Large intestine (tissue), 3 donors: ENCODE measurements around the gene GPR160. TPM values are rescaled to one million over a fixed set of nuclear protein-coding genes. Genes with fewer than 3 reads are reported as not detected.
A peak's percentile ranks its signal among the peaks of the same experiment; 100 is the strongest.

ENCODE experiments used
- DNase-seq, 2 donors: peaks; one replicate each; pipeline versions ENCODE4 v3.0.0 to v3.0.0-alpha.2; 2013
- H3K27ac ChIP-seq: one replicate; pipeline ENCODE4 v1.5.1; 2013; ENCODE audit warnings: low read length
- H3K27me3 ChIP-seq: 2 replicates; pipeline ENCODE4 v1.6.1; 2013; ENCODE audit warnings: low read length; ENCODE audit not compliant: control insufficient read depth, insufficient read depth
- H3K36me3 ChIP-seq: 2 replicates; pipeline ENCODE4 v1.6.1; 2013; ENCODE audit warnings: low read length; ENCODE audit not compliant: control insufficient read depth, insufficient read depth
- H3K4me1 ChIP-seq: one replicate; pipeline ENCODE4 v1.6.1; 2013; ENCODE audit warnings: low read length; ENCODE audit not compliant: control insufficient read depth, insufficient read depth
- H3K4me3 ChIP-seq: one replicate; pipeline ENCODE4 v1.5.1; 2013; ENCODE audit warnings: low read length
- H3K9me3 ChIP-seq: one replicate; pipeline ENCODE4 v1.6.1; 2013; ENCODE audit warnings: mild to moderate bottlenecking, low read depth, low read length, moderate library complexity; ENCODE audit not compliant: control insufficient read depth
- WGBS: methylation state at CpG from one replicate; pipeline ENCODE4 v1.1.5; 2013; ENCODE audit warnings: low lambda C conversion rate; ENCODE audit not compliant: insufficient coverage; 5-methylcytosine and 5-hydroxymethylcytosine counted together
- polyA plus RNA-seq: library from polyadenylated mRNA; unstranded; fragments of 120-200 nt; gene quantifications from one replicate; pipeline ENCODE4 v1.2.1, GENCODE V29; 2013

GPR160 gene
- polyA plus RNA-seq, 1 donor = 169 TPM

DNA sequence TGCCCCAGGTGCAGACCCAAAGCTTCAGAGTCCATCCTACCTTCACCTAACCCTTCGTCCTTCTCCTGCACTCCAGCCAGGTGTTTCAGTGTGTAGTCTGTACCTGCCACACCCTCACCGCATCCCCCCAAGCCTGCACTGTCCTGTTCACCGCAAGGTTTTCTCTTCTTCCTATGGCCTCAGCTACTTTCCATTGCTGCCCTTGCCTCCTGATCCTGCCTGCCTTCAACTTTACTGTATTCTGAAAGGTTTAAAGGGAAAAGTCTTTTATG lies 9.3 kb downstream of the GPR160 start:
- H3K4me1 ChIP-seq = peaks cover 68% of the 10 kb centered on the region
- DNase-seq = no peak

DNA sequence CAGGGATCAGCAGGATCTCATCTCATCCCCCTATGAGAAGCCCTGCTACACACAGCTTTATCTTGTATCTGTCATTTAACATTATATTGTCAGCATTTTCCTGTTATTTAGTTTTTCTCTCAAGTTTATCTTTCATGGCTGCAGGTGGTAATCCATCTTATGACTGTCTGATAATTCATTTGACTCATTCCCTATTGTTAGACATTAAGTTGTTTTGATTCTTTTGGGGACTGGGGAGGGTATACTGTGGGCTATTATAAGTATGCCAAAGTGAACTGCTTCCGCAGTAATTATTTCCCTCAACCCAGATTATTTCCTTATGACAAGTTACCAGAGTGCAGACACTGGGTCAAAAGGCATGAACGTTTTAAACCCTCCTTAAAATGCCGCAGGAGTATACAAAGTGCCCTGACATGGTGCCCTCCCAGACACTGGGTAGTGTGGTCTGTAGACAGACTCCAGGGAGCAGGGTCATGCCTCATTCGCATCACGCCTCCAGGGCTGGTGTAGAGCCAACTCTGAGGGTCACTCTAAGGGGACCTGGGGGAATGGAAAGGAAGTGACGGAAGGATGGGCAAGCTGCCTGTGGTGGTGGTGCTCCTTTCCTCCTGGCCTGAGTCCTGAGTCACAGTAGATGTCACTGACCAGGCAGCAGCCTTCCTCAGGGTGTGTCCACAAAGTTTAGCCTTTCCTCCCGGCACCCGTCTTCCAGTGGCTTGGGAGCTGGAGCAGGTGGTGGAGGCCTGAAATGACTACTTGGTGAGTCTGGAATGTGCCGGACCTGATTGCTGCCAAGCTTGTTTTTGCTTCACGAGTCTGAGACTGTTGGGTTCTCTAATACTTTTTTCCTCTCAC lies 11.6 kb downstream of the GPR160 start:
- no peaks in the 10 kb centered on the region for H3K9me3 ChIP-seq
- H3K4me3 ChIP-seq = no peak overlapping the region
- peak; percentile 19 to 60 for DNase-seq
- H3K4me1 ChIP-seq = peaks cover 54% of the 10 kb centered on the region
- peaks cover 12% of the 10 kb centered on the region for H3K36me3 ChIP-seq
- WGBS = no CpG with 5 or more reads among the region's 10 CpGs
- H3K27ac ChIP-seq = peak overlapping the region; percentile 91
- no peaks in the 10 kb centered on the region for H3K27me3 ChIP-seq

More for the DNA sequence above, 9.3 kb downstream of the GPR160 start:
- Histone ChIP-seq H3K27me3 (no peaks in the 10 kb centered on the region), H3K4me3 (no peak overlapping the region), H3K9me3 (no peaks in the 10 kb centered on the region), H3K27ac (peak overlapping the region; percentile 91), H3K36me3 (peaks cover 19% of the 10 kb centered on the region)
- WGBS = 38% methylated on average over 2 of the region's 3 CpGs

DNA sequence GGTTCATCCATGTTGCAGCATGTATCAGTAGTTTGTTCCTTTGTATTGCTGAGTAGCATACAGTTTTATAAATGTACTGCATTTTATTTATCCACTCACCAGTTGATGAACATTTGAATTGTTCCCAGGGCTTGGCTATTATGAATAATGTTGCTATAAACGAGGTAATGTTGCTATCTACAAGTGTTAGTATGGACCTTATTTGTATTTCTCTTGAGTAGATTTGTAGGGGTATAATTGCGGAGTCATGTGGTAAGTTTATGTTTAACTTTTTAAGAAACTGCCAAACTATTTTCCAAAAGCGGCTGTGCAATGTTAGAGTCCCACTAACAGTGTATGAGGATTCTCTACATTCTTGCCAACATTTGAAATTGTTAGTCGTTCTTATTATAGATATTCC lies 13.0 kb downstream of the GPR160 start:
- Histone ChIP-seq H3K36me3 (peaks cover 8% of the 10 kb centered on the region), H3K27ac (peak overlapping the region; percentile 91), H3K4me3 (no peak overlapping the region), H3K27me3 (no peaks in the 10 kb centered on the region), H3K4me1 (peaks cover 41% of the 10 kb centered on the region), H3K9me3 (no peaks in the 10 kb centered on the region)
- DNase-seq = no peak
- 50% methylated on average over 2 of the region's 4 CpGs for WGBS

DNA sequence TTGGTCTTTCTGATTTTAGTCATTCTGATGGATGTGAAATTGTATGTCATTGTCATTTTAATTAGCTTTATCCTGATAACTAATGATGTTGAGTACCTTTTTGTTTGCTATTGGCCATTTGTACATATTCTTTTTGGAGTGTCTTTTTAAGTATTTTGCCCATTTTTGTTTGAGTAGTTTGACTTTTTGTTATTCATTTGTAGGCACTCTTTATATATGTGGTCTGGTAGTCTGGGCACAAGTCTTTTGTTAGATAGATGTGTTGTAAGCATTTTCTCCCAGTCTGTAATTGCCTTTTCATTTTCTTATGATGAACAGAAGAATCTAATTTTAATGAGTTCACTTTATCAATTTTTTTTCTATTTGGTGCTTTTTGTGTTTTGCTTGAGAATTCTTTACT lies 14.6 kb downstream of the GPR160 start:
- Histone ChIP-seq H3K4me3 (no peak overlapping the region), H3K9me3 (no peaks in the 10 kb centered on the region), H3K4me1 (peaks cover 27% of the 10 kb centered on the region), H3K36me3 (peaks cover 9% of the 10 kb centered on the region), H3K27me3 (no peaks in the 10 kb centered on the region), H3K27ac (no peak overlapping the region)
- no peak for DNase-seq

DNA sequence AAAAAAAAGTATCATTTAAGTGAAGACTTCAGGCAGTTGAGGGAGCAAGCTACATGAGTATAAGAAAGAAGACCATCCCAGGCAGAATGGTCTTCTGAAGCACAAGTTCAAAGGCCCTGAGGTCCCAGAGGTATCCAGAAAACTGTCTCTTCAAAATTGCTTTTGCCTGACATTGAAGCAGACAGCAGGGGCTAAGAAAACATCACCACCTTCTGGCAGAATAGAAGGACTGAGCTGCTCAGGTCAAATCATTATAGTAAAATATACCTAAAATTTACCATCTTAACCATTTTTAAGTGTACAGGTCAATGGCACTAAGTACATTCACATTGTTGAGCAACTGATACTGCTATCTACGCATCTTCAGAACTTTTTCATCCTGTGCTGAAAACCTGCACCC lies 16.4 kb downstream of the GPR160 start:
- H3K4me1 ChIP-seq = peaks cover 12% of the 10 kb centered on the region
- H3K27me3 ChIP-seq = no peaks in the 10 kb centered on the region
- no peak overlapping the region for H3K27ac ChIP-seq
- no peaks in the 10 kb centered on the region for H3K9me3 ChIP-seq
- DNase-seq = no peak
- WGBS = no CpG with 5 or more reads among the region's 1 CpG
- H3K4me3 ChIP-seq = no peak overlapping the region
- peaks cover 8% of the 10 kb centered on the region for H3K36me3 ChIP-seq

DNA sequence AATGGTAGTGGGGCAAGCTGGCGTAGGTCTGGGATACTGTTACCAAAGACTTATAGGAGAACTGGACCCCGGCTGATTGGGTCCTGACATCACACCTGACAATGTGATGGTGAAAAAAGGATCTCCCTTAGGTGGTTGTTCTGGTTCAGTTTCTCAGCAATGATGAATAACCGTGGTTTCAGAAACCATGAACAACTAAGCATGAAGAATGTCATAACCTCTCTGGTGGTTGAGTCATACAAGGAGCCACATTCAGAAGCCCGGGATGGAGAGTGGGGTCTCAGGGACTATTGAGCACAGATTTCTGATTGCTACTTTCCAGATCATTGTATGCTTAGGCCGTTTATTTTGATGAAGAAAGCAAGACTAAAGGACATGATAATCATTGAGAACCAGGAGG lies 17.4 kb downstream of the GPR160 start:
- H3K9me3 ChIP-seq = no peaks in the 10 kb centered on the region
- H3K36me3 ChIP-seq = peaks cover 14% of the 10 kb centered on the region
- peaks cover 4% of the 10 kb centered on the region for H3K4me1 ChIP-seq
- H3K27ac ChIP-seq = no peak overlapping the region
- no CpG with 5 or more reads among the region's 5 CpGs for WGBS
- H3K4me3 ChIP-seq = no peak overlapping the region
- no peaks in the 10 kb centered on the region for H3K27me3 ChIP-seq
- no peak for DNase-seq

DNA sequence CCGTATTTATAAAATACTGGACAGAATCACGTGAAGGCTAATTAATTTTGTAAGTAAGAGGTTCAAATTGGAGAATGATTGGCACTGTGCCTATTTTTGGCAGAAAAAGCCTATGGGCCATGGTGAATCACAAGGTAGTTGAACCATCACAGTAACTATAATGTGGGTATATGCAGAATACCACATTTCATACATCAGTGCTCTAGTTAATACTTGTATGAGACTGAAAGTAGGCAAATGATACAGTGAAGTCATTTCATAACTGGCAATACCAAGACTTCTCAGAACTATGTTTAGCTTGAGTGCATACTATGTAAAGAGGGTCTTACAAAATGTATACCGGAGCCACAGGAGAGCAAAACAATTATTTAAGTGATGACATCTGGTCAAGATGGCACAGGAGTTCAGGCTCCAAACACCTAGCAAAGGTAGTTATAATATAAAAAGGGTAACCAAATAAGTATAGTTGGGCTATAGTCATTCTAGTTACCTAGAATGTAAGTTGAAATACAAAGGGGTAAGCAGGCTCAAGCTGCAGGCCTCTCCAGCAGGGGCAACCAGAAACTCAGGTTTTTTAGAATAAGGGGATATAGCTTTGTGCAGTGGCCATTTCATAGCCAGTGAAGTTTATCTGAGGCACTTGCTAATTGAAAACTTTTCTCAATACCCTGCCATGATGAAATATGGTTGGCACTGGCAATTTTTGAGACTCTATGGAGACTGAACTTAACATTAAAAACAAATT lies 19.1 kb downstream of the GPR160 start:
- Histone ChIP-seq H3K36me3 (peaks cover 20% of the 10 kb centered on the region), H3K9me3 (no peaks in the 10 kb centered on the region), H3K27me3 (no peaks in the 10 kb centered on the region), H3K4me3 (no peak overlapping the region), H3K27ac (no peak overlapping the region), H3K4me1 (no peaks in the 10 kb centered on the region)
- WGBS = 100% methylated on average over 2 of the region's 3 CpGs
- DNase-seq = no peak

DNA sequence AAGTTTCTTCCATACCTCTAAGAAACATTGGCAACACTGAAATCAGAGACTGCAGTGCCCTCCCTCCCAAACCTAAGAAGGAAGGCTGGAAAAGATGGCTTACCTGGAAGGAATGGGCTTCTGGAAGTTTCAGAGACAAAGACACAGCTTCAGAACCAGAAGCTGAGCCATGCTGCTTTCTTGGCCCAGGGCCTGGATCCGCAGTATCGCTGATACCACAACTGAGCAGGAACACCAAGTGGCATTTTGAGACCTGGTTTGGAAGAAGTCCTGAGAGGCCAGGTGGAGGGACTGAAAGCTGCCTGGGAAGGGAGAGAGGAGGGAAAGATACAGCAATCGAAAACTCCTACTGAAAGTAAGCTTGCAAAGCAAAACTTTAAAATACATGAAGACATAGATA lies 19.8 kb downstream of the GPR160 start:
- Histone ChIP-seq H3K9me3 (no peaks in the 10 kb centered on the region), H3K36me3 (peaks cover 27% of the 10 kb centered on the region), H3K4me3 (no peak overlapping the region), H3K27me3 (no peaks in the 10 kb centered on the region), H3K27ac (no peak overlapping the region), H3K4me1 (no peaks in the 10 kb centered on the region)
- DNase-seq = no peak
- WGBS = 100% methylated on average over 1 of the region's 3 CpGs

DNA sequence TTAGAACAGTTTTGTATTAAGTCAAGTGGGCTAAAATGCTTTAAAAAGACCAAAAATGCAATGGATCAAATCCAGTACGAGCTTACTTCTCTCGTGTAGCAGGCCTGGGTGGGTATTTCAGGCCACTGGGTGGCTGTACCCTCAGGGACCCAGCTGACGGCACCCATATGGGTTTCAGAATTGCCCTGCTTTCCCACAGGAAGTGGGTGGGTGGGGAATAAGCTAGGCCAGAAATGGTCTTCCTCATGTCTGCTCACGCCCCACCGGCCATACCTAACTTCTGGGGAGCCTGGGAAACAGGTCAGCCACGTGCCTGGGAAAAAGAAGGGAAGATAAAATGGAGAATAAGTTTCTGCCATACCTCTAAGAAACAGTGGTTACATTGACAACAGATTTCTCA lies 20.3 kb downstream of the GPR160 start:
- peaks cover 32% of the 10 kb centered on the region for H3K36me3 ChIP-seq
- H3K9me3 ChIP-seq = no peaks in the 10 kb centered on the region
- H3K27me3 ChIP-seq = no peaks in the 10 kb centered on the region
- no peak for DNase-seq
- H3K4me1 ChIP-seq = no peaks in the 10 kb centered on the region
- WGBS = no CpG with 5 or more reads among the region's 6 CpGs
- no peak overlapping the region for H3K27ac ChIP-seq
- H3K4me3 ChIP-seq = no peak overlapping the region

DNA sequence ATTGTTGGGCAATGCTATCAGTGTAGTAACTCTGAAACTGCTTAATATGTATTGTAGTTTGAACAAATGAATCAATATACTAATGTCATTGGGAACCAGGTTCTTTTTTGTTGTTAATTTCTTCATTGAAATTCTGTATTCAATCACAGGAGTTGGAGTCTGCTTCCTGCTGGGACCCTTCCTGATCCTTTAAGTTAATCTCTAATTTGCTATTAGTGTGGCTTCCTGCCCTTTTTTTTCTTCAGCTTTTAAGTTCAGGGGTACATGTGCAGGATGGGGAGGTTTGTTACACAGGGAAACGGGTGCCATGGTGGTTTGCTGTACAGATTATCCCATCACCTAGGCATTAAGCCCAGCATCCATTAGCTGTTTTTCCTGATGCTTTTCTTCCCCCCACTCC lies 21.7 kb downstream of the GPR160 start:
- no CpG with 5 or more reads among the region's 1 CpG for WGBS
- H3K36me3 ChIP-seq = peaks cover 41% of the 10 kb centered on the region
- no peaks in the 10 kb centered on the region for H3K9me3 ChIP-seq
- H3K4me1 ChIP-seq = no peaks in the 10 kb centered on the region
- H3K4me3 ChIP-seq = no peak overlapping the region
- no peak for DNase-seq
- H3K27ac ChIP-seq = no peak overlapping the region
- no peaks in the 10 kb centered on the region for H3K27me3 ChIP-seq

DNA sequence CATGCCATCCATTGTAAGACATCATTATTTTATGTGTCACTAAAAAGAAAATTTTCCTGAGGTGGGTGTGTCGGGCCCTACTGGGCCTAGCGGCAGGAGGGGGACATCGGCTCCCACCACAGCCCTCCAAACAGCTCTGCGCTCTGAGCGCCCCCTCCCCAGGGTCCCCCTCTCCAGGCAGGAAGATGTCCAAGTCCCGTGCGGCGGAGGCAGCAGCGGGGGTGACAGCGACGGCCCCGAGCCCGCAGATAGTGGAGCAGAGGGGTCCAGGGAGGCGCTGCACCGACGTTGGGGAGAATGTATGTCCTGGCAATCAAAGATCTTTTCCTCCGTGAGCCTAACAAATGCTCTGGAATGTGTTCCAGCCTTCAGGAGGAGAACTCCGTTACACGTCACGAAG lies 24.3 kb downstream of the GPR160 start:
- DNase-seq = no peak
- no peak overlapping the region for H3K27ac ChIP-seq
- WGBS = no CpG with 5 or more reads among the region's 20 CpGs
- no peaks in the 10 kb centered on the region for H3K27me3 ChIP-seq
- H3K4me3 ChIP-seq = no peak overlapping the region
- peaks cover 48% of the 10 kb centered on the region for H3K36me3 ChIP-seq
- H3K9me3 ChIP-seq = no peaks in the 10 kb centered on the region
- no peaks in the 10 kb centered on the region for H3K4me1 ChIP-seq
